ENCODE results near the gene ATG16L1.

Gene ATG16L1

GRCh38 chr2:233336541-233336940 lies 85.1 kb downstream of the ATG16L1 start:
- no peak for DNase-seq

- no peak for DNase-seq
Observed at GRCh38 chr2:233338046-233338445, 86.6 kb downstream of the ATG16L1 start.

GRCh38 chr2:233338812-233339368 lies 87.4 kb downstream of the ATG16L1 start:
- no peak for DNase-seq

DNA sequence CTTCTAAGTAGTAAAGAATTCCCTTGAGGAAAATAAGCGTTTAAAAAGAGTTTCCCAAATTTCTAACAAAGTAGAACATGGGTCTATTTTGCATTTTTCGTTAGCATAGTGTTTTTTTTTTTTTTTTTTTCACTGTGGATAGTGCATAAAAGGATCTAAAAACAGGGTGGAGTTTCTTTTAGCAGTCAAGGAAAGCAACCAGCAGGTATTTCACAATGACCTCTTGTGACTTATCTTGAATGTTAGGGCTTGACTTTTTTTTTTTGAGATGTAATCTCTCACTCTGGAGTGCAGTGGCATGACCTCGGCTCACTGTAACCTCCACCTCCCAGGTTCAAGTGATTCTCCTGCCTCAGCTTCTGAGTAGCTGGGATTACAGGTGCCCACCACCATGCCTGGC lies 88.0 kb downstream of the ATG16L1 start:
- DNase-seq = no peak

GRCh38 chr2:233341296-233341695 lies 89.8 kb downstream of the ATG16L1 start:
- DNase-seq = no peak

GRCh38 chr2:233342301-233342700 lies 90.8 kb downstream of the ATG16L1 start:
- no peak for DNase-seq

DNA sequence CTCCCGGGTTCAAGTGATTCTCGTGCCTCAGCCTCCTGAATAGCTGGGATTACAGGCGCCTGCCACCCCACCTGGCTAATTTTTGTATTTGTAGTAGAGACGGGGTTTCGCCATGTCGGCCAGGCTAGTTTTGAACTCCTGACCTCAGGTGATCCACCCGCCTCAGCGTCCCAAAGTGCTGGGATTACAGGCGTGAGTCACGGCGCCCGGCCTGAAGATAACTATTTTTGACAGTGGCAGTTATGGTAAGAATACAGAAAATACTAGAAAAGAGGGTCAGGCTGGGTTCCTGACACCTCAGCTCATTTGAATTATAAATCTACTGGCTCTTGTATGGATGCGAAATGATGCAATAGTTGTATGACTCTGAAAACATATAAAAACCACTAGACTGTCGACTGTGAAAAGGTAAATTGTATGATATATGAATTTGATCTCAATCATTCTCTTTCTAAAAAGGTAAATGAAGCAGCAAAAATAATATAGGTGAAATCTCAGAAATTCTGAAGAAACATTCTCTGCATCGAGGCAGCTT lies 91.8 kb downstream of the ATG16L1 start:
- no peak for DNase-seq
